Neural cell (in vitro differentiated cells): ENCODE measurements around the gene TEX14.

ENCODE experiments used
- EP300 ChIP-seq: fragments of 450-650 bp; conservative IDR thresholded peaks from 2 replicates; pipeline ENCODE4 v1.6.1; 2014; ENCODE audit warnings: antibody characterized with exemption, mild to moderate bottlenecking, moderate library complexity; ENCODE audit not compliant: poor library complexity, severe bottlenecking
- EZH2 ChIP-seq: fragments of 200-600, 300-800 bp; shearing (Covaris generic), sonication (generic); IDR thresholded peaks from 2 replicates; pipeline ENCODE4 v1.6.1; 2014; ENCODE audit warnings: antibody characterized with exemption, low read length, borderline replicate concordance, mild to moderate bottlenecking; ENCODE audit not compliant: insufficient read depth, poor library complexity, severe bottlenecking
- MXI1 ChIP-seq: fragments of 450-650 bp; conservative IDR thresholded peaks from 2 replicates; pipeline ENCODE4 v1.6.1; 2014; ENCODE audit warnings: antibody characterized with exemption, mild to moderate bottlenecking; ENCODE audit not compliant: poor library complexity, severe bottlenecking
- POLR2AphosphoS5 ChIP-seq: IDR thresholded peaks from 2 replicates; pipeline ENCODE4 v1.6.1; 2012
- RAD21 ChIP-seq: fragments of 450-650 bp; conservative IDR thresholded peaks from 2 replicates; pipeline ENCODE4 v1.6.1; 2014; ENCODE audit warnings: antibody characterized with exemption, mild to moderate bottlenecking, moderate library complexity
- SMC3 ChIP-seq: fragments of 450-650 bp; conservative IDR thresholded peaks from 2 replicates; pipeline ENCODE4 v1.6.1; 2014; ENCODE audit warnings: antibody characterized with exemption, mild to moderate bottlenecking, moderate library complexity; ENCODE audit not compliant: poor library complexity
- TAF1 ChIP-seq: IDR thresholded peaks from 2 replicates; pipeline ENCODE4 v1.6.1; 2012; ENCODE audit warnings: low read depth
- TF ChIP-seq, protein P1 (sequence below): fragments of 450-650 bp; IDR thresholded peaks from 2 replicates; pipeline ENCODE4 v1.5.1; 2014; ENCODE audit warnings: antibody characterized with exemption, mild to moderate bottlenecking, moderate library complexity; ENCODE audit not compliant: poor library complexity, severe bottlenecking
- TF ChIP-seq, protein P2 (sequence below): IDR thresholded peaks from 2 replicates; pipeline ENCODE4 v1.6.1; 2012; ENCODE audit warnings: borderline replicate concordance

DNA sequence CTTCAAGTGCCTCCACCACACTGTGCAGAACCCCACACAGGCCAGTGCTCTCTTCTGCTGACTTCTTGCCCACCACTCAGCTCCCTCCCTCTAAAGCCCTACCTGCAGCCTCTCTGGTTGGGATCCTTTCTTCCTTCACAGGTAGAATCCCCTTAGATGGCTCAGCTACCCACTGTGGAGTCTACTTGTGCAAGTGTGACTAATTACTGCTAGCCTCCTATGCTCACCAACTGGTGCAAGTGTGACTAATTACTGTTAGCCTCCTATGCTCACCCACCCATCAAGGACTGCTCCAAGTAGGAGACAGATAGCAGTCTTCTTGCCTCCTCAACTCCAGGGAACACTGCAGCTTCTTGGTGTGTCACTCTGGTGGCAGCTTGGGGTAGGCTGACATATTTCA lies 43.6 kb downstream of the TEX14 start:
- TF ChIP-seq, protein P1, sequence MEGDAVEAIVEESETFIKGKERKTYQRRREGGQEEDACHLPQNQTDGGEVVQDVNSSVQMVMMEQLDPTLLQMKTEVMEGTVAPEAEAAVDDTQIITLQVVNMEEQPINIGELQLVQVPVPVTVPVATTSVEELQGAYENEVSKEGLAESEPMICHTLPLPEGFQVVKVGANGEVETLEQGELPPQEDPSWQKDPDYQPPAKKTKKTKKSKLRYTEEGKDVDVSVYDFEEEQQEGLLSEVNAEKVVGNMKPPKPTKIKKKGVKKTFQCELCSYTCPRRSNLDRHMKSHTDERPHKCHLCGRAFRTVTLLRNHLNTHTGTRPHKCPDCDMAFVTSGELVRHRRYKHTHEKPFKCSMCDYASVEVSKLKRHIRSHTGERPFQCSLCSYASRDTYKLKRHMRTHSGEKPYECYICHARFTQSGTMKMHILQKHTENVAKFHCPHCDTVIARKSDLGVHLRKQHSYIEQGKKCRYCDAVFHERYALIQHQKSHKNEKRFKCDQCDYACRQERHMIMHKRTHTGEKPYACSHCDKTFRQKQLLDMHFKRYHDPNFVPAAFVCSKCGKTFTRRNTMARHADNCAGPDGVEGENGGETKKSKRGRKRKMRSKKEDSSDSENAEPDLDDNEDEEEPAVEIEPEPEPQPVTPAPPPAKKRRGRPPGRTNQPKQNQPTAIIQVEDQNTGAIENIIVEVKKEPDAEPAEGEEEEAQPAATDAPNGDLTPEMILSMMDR = no peak
- TF ChIP-seq TAF1 (no peak), RAD21 (no peak), EZH2 (no peak), POLR2AphosphoS5 (no peak), EP300 (no peak), SMC3 (no peak), MXI1 (no peak)
- TF ChIP-seq, protein P2, sequence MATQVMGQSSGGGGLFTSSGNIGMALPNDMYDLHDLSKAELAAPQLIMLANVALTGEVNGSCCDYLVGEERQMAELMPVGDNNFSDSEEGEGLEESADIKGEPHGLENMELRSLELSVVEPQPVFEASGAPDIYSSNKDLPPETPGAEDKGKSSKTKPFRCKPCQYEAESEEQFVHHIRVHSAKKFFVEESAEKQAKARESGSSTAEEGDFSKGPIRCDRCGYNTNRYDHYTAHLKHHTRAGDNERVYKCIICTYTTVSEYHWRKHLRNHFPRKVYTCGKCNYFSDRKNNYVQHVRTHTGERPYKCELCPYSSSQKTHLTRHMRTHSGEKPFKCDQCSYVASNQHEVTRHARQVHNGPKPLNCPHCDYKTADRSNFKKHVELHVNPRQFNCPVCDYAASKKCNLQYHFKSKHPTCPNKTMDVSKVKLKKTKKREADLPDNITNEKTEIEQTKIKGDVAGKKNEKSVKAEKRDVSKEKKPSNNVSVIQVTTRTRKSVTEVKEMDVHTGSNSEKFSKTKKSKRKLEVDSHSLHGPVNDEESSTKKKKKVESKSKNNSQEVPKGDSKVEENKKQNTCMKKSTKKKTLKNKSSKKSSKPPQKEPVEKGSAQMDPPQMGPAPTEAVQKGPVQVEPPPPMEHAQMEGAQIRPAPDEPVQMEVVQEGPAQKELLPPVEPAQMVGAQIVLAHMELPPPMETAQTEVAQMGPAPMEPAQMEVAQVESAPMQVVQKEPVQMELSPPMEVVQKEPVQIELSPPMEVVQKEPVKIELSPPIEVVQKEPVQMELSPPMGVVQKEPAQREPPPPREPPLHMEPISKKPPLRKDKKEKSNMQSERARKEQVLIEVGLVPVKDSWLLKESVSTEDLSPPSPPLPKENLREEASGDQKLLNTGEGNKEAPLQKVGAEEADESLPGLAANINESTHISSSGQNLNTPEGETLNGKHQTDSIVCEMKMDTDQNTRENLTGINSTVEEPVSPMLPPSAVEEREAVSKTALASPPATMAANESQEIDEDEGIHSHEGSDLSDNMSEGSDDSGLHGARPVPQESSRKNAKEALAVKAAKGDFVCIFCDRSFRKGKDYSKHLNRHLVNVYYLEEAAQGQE = no peak
